ENCODE results near the gene ZNF611. TPM values are rescaled to one million over a fixed set of nuclear protein-coding genes. Genes with fewer than 3 reads are reported as not detected.
"Not testable (repeated sequence)": the region's sequence is repeated elsewhere in the genome, so short reads cannot be mapped to it uniquely, and the experiment has no call there.

The ZNF611 gene
- total and polyA plus RNA-seq, 2 experiments from 2014 or later: 6.7 to 7.8 TPM

- H3K9me2 ChIP-seq (ENCODE audit: insufficient read depth): no peaks in the 10 kb centered on the region
- no peaks in the 10 kb centered on the region for H3K27me3 ChIP-seq (replicated peaks; ENCODE audit: insufficient read depth)
- H3K27ac ChIP-seq: no peak overlapping the region
- H3F3A ChIP-seq (ENCODE audit: insufficient read depth): peaks cover 9% of the 10 kb centered on the region
- no peaks in the 10 kb centered on the region for H4K20me1 ChIP-seq (ENCODE audit: insufficient read depth)
- in situ Hi-C loops (cut with MboI): no loop called here
- H3K4me3 ChIP-seq: no peak overlapping the region
- H3K9ac ChIP-seq: no peak overlapping the region
- no peak overlapping the region for H3K4me2 ChIP-seq (ENCODE audit: unreplicated experiment)
- TF ChIP-seq EZH2phosphoT487 (IDR thresholded peaks at IDR 0.05; ENCODE audit: insufficient read depth, low read depth): no peak
- no peak for TF ChIP-seq EZH2 (IDR thresholded peaks at IDR 0.05; ENCODE audit: insufficient read depth, poor library complexity, severe bottlenecking)
- H3K4me1 ChIP-seq (ENCODE audit: insufficient read depth): peaks cover 7% of the 10 kb centered on the region
- H3K36me3 ChIP-seq (ENCODE audit: low read depth): no peaks in the 10 kb centered on the region
- H3K79me2 ChIP-seq (ENCODE audit: insufficient read depth): no peaks in the 10 kb centered on the region
- H2AFZ ChIP-seq: no peak overlapping the region
- DNase-seq: no peak
- 51 to 53% methylated on average over 1 of the region's 1 CpG for WGBS, 2 experiments (ENCODE audit: low coverage in 1 of 2, low lambda C conversion rate in 2 of 2, missing lambda C conversion rate in 2 of 2)
- no peaks in the 10 kb centered on the region for H3K9me3 ChIP-seq (ENCODE audit: low read depth)
Observed at GRCh38 chr19:52695996-52696395, 38.8 kb downstream of the ZNF611 start.

- Histone ChIP-seq H3K27me3 (replicated peaks; ENCODE audit: insufficient read depth) (no peaks in the 10 kb centered on the region), H3K9ac (no peak overlapping the region), H3F3A (ENCODE audit: insufficient read depth) (peaks cover 13% of the 10 kb centered on the region), H3K9me3 (ENCODE audit: low read depth) (no peaks in the 10 kb centered on the region), H3K4me1 (ENCODE audit: insufficient read depth) (peaks cover 9% of the 10 kb centered on the region), H3K27ac (no peak overlapping the region), H3K36me3 (ENCODE audit: low read depth) (no peaks in the 10 kb centered on the region), H4K20me1 (ENCODE audit: insufficient read depth) (no peaks in the 10 kb centered on the region), H3K79me2 (ENCODE audit: insufficient read depth) (no peaks in the 10 kb centered on the region), H3K4me3 (no peak overlapping the region), H3K4me2 (ENCODE audit: unreplicated experiment) (no peak overlapping the region), H3K9me2 (ENCODE audit: insufficient read depth) (no peaks in the 10 kb centered on the region), H2AFZ (no peak overlapping the region)
- WGBS, 2 experiments (ENCODE audit: low coverage in 1 of 2, low lambda C conversion rate in 2 of 2, missing lambda C conversion rate in 2 of 2): 86 to 88% methylated on average over 9 to 11 of the region's 11 CpGs
- in situ Hi-C loops (cut with MboI): no loop called here
- TF ChIP-seq EZH2phosphoT487 (IDR thresholded peaks at IDR 0.05; ENCODE audit: insufficient read depth, low read depth) (no peak), EZH2 (IDR thresholded peaks at IDR 0.05; ENCODE audit: insufficient read depth, poor library complexity, severe bottlenecking) (no peak)
- no peak for DNase-seq
Observed at GRCh38 chr19:52694921-52695320, 39.9 kb downstream of the ZNF611 start.

GRCh38 chr19:52694281-52694680, 40.6 kb downstream of the ZNF611 start:
- H3K27ac ChIP-seq; in situ Hi-C loops (cut with MboI); H3K9ac ChIP-seq: not testable (repeated sequence)

GRCh38 chr19:52692431-52693008, 42.3 kb downstream of the ZNF611 start:
- Histone ChIP-seq H3K4me2 (ENCODE audit: unreplicated experiment) (no peak overlapping the region), H3K4me1 (ENCODE audit: insufficient read depth) (peaks cover 17% of the 10 kb centered on the region), H3K9me2 (ENCODE audit: insufficient read depth) (no peaks in the 10 kb centered on the region), H4K20me1 (ENCODE audit: insufficient read depth) (no peaks in the 10 kb centered on the region), H3K36me3 (ENCODE audit: low read depth) (no peaks in the 10 kb centered on the region), H3K9me3 (ENCODE audit: low read depth) (no peaks in the 10 kb centered on the region), H3K9ac (no peak overlapping the region), H3K27me3 (replicated peaks; ENCODE audit: insufficient read depth) (no peaks in the 10 kb centered on the region), H3F3A (ENCODE audit: insufficient read depth) (peaks cover 13% of the 10 kb centered on the region), H3K79me2 (ENCODE audit: insufficient read depth) (peaks cover 18% of the 10 kb centered on the region), H3K27ac (no peak overlapping the region), H2AFZ (no peak overlapping the region), H3K4me3 (no peak overlapping the region)
- 91 to 92% methylated on average over 8 of the region's 8 CpGs for WGBS, 2 experiments (ENCODE audit: low coverage in 1 of 2, low lambda C conversion rate in 2 of 2, missing lambda C conversion rate in 2 of 2)
- TF ChIP-seq EZH2phosphoT487 (IDR thresholded peaks at IDR 0.05; ENCODE audit: insufficient read depth, low read depth) (no peak), EZH2 (IDR thresholded peaks at IDR 0.05; ENCODE audit: insufficient read depth, poor library complexity, severe bottlenecking) (no peak)
- in situ Hi-C loops (cut with MboI): no loop called here
- DNase-seq: no peak

More at GRCh38 chr19:52694281-52694680, 40.6 kb downstream of the ZNF611 start:
- not testable (repeated sequence) for H4K20me1 ChIP-seq (ENCODE audit: insufficient read depth); H2AFZ ChIP-seq; DNase-seq; H3K9me3 ChIP-seq (ENCODE audit: low read depth); H3K9me2 ChIP-seq (ENCODE audit: insufficient read depth); H3K4me1 ChIP-seq (ENCODE audit: insufficient read depth); H3K27me3 ChIP-seq (replicated peaks; ENCODE audit: insufficient read depth); H3K79me2 ChIP-seq (ENCODE audit: insufficient read depth); H3K36me3 ChIP-seq (ENCODE audit: low read depth); H3K4me2 ChIP-seq (ENCODE audit: unreplicated experiment); H3K4me3 ChIP-seq
- whole genome bisulfite sequencing, 2 experiments (ENCODE audit: low coverage in 1 of 2, low lambda C conversion rate in 2 of 2, missing lambda C conversion rate in 2 of 2): 76 to 79% methylated on average over 3 of the region's 3 CpGs
- H3F3A ChIP-seq (ENCODE audit: insufficient read depth): peaks cover 13% of the 10 kb centered on the region

GRCh38 chr19:52691737-52692136, 43.1 kb downstream of the ZNF611 start:
- peaks cover 17% of the 10 kb centered on the region for H3K4me1 ChIP-seq (ENCODE audit: insufficient read depth)
- no peak for DNase-seq
- TF ChIP-seq EZH2phosphoT487 (IDR thresholded peaks at IDR 0.05; ENCODE audit: insufficient read depth, low read depth) (no peak), EZH2 (IDR thresholded peaks at IDR 0.05; ENCODE audit: insufficient read depth, poor library complexity, severe bottlenecking) (no peak)
- 31% methylated on average over 2 of the region's 2 CpGs for WGBS, 2 experiments (ENCODE audit: low coverage in 1 of 2, low lambda C conversion rate in 2 of 2, missing lambda C conversion rate in 2 of 2)
- in situ Hi-C loops (cut with MboI): no loop called here
- H3K9me2 ChIP-seq (ENCODE audit: insufficient read depth): no peaks in the 10 kb centered on the region
- no peak overlapping the region for H3K4me3 ChIP-seq
- no peaks in the 10 kb centered on the region for H3K27me3 ChIP-seq (replicated peaks; ENCODE audit: insufficient read depth)
- peaks cover 13% of the 10 kb centered on the region for H3F3A ChIP-seq (ENCODE audit: insufficient read depth)
- no peaks in the 10 kb centered on the region for H3K36me3 ChIP-seq (ENCODE audit: low read depth)
- no peak overlapping the region for H3K9ac ChIP-seq
- H3K9me3 ChIP-seq (ENCODE audit: low read depth): no peaks in the 10 kb centered on the region
- H2AFZ ChIP-seq: peak overlapping the region; percentile 93
- H3K4me2 ChIP-seq (ENCODE audit: unreplicated experiment): peak overlapping the region; percentile 77
- H4K20me1 ChIP-seq (ENCODE audit: insufficient read depth): no peaks in the 10 kb centered on the region
- peaks cover 22% of the 10 kb centered on the region for H3K79me2 ChIP-seq (ENCODE audit: insufficient read depth)
- peak overlapping the region; percentile 83; the same call in 1 of the 2 replicates for H3K27ac ChIP-seq

Measured in GM23248 (cell line).